GM19328 (cell line): Measurements from ENCODE around the gene MACROD1.

ENCODE experiments used
- ATAC-seq: cut with Tn5 transposase; IDR thresholded peaks from one replicate; pipeline ENCODE4 v1.9.1; 2021; ENCODE audit warnings: mild to moderate bottlenecking, moderate library complexity; ENCODE audit not compliant: unreplicated experiment

Gene MACROD1, protein sequence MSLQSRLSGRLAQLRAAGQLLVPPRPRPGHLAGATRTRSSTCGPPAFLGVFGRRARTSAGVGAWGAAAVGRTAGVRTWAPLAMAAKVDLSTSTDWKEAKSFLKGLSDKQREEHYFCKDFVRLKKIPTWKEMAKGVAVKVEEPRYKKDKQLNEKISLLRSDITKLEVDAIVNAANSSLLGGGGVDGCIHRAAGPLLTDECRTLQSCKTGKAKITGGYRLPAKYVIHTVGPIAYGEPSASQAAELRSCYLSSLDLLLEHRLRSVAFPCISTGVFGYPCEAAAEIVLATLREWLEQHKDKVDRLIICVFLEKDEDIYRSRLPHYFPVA

DNA sequence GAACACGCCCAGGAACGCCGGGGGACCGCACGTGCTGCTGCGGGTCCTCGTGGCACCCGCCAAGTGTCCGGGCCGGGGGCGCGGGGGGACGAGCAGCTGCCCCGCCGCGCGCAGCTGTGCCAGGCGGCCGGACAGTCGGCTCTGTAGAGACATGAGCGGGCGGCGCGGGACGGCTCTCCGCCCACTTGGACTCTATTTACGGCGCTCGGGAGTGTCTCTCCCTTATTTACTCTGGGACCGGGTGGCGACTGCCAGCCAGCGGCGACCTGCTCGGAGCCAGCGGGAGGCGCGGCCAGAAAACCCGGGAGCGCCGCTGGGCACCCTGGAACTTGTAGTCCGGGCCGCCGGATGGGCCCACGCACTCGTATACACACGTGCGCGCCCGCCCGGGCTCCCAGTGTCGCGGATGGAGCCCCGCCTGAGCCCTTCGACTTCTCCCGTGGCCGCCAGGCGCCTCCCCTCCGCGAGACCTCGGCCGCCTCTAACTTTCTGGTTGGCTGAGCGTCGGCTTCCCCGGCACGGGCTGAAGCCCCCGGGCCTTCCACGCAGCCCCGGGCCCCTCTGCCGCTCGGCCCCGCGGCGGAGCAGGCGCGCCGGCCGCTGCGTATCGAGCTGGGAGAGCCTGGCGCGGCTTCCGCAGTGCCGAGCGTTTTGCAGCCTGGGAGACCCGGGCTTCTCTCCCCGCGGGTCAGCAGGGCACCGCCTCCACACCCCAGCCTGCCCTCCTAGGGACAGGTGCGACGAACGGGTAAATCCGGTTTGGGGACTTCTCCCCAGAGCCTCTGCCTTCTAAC lies at the start of gene MACROD1:
Gene MACROD1, minus strand, starts transcription at position 272 of the 794 bp plus-strand sequence. Its CDS starts 119 bp downstream, at position 153.
- ATAC-seq: peak; percentile 65

DNA sequence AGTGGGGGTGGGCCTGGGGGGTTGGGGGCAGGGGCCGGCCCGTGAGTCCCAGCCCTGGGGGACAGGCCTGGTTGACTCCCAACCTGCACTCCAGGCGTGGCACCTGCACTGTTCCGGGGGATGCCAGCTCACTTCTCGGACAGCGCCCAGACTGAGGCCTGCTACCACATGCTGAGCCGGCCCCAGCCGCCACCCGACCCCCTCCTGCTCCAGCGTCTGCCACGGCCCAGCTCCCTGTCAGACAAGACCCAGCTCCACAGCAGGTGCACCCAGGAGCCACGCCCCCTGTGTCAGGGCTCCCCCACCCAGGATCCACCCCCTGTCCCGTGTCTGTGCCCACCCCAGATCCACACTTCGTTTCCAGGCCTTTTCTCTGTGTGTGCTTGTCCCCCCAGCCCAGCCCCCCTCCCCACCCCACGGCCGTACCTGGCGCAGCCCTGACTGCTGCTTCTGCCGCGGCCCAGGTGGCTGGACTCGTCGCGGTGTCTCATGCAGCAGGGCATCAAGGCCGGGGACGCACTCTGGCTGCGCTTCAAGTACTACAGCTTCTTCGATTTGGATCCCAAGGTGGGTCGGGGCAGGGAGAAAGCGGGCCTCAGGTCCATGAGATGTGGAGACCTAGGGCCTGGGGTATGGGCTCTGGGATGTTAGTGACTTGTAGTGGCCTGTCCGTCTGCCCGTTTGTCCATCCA lies 45.4 kb upstream of the MACROD1 start:
- ATAC-seq: no peak

DNA sequence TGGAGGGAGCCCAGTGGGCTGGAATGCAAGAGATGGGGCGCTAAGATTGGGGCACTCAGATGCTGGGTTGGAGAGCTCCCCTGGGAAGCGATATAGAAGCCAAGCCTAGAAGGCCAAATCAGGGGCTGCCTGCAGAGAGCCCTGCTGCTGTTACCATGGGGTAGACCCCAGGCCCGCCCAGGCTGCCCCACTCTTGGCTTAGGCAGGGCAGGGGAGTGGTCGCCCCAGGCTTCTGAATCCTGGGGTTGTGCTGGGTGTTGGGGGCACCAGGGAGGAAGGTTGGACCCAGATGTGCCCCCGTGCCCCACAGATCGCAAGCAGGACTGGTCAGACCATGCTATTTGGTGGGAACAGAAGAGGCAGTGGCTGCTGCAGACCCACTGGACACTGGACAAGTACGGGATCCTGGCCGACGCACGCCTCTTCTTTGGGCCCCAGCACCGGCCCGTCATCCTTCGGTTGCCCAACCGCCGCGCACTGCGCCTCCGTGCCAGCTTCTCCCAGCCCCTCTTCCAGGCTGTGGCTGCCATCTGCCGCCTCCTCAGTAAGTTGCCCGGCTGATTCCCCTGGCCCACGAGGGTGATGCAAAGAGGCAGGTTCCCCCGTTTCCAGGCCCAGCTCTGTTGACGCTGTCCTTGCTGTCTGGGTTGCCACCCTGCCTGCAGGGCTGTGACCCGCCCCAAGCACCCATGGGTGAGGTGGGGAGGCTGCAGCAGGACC lies 44.5 kb upstream of the MACROD1 start:
- no peak for ATAC-seq

DNA sequence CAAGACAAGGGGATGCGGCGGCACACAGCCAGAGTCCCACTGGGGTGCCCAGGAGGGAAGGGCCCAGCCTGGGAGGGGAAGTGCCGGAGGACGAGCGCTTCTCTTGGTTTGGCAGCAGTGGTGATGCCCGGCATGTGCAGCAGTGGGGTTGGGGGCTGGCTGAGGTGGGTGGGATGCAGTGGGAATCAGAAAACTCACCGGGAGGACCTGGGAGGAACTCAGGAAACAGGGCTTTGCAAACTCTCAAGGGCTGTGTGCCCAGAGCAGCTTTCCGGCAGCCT lies 43.6 kb upstream of the MACROD1 start:
- ATAC-seq: no peak

DNA sequence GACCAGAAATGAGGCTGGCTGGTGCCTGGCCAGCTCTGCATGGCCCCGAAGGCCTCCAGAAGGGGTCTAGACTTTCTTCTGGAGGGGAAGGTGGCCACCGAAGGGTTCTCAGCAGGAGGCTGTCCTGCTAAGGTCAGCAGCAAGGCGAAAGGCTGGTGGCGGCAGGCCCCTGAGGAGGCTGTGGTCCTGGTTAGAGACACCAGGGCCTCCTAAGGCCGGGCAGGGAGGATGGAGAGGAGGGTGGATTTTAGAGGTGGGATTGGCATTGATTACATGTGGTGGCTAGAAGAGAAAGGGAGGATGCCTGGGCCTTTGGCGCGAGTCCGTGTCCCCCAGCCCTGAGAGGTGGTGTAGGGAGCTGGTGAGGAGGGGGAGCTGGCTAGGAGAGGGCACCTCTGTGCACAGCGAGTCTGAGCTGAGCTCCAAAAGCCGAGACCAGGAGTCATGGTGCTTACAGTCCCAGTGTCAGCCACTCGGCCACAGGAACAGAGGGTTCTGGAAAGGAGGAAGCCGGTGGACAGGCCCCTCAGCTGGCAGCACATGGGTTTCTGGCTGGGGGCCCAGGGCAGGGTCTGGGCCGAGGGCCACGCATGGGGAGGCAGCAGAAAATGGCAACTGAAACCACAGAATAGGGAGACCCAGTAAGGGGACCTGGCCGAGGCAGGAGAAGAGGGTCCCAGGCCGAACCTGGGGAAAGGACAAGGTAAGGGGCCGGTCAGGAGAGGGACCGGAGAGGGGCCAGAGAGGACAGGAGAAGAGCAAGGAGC lies 43.1 kb upstream of the MACROD1 start:
- ATAC-seq: no peak

DNA sequence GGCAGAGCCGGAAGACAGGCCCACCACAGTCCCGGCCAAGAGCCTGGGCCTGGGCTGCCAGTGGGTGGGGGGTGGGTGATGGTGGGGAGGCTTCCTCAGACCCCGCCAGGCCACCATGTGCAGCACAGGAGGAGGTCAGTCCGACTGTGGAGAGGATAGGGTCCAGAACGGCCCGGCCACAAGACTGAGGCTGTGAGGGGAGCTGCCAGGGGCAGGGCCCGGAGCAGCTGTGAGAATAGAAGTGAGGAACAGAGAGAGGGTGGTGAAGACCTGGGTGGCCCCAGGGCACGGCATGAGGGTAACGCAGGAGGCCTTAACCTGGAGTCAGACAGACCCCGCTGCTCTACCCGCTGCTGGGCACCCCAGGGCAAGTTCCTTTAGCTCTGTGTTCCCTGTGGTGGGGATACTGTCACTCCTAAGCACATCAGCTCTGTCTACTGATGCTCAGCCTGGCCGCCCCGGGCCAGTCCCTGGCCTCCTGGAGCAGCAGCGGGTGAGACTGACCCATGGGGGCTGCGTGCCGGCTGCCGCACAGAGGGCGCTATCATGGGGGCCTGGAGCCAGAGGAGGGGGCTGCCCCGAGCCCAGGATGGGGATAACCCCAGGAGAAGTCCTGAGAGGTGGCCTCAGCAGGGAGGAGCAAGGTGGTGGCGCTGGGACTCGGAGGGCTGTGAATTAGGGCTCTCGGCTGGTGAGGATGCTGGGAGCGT lies 42.3 kb upstream of the MACROD1 start:
- no peak for ATAC-seq

DNA sequence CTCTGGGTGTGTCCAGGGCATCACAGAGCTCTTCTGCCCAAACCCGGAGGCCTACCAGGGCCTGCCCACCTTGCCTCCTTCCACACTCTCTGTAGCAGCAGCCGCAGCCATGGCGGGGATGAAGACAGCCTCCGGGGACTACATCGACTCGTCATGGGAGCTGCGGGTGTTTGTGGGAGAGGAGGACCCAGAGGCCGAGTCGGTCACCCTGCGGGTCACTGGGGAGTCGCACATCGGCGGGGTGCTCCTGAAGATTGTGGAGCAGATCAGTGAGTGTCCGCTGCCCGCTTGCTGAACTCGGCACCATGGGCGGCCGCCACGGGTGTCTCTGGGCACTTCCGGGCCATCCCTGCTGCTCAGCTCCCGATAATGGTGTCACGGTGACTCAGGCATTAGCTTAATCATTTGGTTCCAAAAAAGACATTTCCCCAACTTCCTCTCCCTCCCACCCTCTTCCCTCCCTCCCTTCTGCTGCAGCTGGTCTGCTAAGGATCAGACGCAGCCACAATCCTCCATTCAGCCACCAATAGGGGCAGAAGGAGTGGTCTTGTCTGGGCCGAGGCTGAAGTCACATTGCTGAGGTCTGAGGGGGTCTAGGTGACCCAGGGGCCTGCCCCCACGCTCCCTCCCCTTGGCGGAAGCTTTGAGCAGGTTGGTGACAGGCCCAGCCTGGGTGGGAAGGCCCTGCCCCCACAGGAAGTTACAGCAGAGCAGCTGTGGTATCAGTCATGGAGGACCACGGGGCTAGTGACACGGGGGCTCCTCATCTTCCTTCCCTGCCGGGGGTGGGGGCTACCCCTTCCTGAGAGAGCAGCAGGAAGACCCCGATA lies 41.6 kb upstream of the MACROD1 start:
- ATAC-seq: peak; percentile 56

DNA sequence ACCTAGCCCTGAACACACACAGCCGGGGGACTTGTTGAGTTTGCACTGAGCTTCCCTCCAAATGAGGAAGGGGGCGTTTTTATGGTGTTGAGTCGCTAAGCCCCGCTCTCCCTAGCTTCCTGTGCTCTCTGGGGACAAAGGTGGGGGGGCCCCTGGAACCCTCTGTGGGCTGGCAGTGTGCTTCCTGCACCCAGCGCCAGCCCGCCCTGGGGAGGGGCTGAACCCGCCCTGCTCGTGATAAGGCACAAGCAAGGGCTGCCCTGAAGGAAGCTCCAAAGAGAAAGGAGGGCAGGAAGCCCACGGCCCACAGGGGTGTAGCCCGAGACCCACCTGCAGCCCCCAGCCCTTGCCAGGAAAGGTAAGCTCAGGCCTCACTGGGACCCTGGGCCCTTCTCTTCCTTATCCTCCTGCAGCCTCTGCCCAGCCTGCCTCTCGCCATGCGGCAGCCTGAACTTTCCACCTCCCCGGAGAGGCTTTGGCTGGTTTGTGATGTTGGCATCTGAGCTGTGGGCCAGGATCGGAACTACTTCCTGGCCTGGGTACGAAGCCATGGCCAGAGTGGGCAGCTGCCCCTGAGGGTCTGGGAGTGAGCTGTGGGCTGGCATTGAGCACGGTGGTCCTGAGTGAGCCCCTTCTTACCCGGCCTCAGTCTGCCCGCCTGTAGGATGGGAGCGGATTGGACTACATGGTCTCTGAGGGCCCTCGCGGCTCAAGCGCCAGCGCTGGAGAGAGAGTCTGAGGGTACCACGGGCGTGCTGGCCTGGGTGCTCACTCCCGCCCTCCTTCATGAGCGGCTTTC lies 40.7 kb upstream of the MACROD1 start, which contains the start of gene FERMT3:
Gene FERMT3, plus strand, starts transcription at position 265 of the 799 bp plus-strand sequence. CDS start 644 bp downstream, outside the sequence.
- no peak for ATAC-seq

DNA sequence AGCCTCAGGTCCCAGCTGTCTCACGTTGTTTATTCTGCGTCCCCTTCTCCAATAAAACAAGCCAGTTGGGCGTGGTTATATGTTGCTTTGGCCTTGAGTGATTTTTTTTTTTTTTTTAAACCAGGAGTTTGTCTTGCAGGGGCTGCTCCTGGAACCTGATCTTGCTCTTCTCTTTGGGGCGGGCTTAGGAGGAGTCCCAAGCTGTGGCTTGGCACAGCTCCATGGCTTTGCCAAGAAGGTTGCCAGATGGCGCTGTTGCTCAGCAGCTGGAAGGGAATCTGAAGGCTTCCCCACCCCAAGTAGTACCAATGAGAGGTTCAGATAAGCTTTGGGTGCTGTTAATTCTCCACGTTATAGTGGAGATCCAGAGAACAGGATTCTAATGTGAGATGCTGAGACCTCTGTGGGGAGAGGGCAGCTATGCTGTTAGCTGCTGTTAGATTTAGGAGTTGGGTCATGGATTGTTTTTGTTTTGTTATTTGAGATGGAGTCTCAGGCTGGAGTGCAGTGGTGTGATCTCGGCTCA lies 38.6 kb upstream of the MACROD1 start:
- no peak for ATAC-seq

DNA sequence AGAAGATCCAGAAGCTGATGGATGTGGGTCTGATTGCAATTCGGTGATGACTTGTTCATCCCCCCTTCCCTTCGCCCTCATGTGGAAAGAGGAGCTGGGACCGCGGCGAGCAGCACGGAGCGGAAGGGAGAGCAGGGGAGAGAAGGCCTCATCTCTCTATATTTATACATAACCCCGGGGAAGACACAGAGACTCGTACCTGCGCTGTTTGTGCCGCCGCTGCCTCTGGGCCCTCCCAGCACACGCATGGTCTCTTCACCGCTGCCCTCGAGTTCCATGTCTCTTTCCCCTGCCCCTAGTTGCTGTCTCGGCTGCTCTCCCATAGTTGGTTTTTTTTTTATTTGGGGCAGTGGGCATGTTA lies 38.1 kb upstream of the MACROD1 start:
- ATAC-seq: no peak

DNA sequence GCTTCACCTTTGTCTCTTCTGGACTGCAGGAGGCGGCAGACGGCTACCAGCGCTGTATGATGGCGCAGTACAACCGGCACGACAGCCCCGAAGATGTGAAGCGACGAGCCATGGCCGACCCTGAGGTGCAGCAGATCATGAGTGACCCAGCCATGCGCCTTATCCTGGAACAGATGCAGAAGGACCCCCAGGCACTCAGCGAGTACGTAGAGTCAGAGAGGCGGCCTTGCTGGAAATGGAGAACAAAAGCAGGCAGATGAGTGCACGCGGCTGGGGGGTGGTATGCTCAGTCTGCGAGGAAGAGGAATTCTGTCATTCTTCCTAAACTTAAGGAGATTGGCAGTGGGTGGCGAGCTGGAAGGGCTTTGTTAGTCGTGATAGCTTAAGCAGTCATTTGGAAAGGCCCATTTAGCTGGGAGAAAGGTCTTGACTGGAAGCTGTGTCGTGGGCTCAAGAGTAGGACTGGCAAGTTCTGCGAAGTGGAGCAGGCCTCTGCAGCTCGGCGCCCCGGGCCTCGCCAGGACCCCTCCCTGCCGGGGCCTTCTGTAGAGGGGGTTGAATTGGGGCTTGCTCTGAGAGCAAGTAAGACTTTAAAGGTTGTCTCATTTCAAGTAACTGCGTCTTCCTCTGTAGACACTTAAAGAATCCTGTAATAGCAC lies 37.6 kb upstream of the MACROD1 start:
- no peak for ATAC-seq

DNA sequence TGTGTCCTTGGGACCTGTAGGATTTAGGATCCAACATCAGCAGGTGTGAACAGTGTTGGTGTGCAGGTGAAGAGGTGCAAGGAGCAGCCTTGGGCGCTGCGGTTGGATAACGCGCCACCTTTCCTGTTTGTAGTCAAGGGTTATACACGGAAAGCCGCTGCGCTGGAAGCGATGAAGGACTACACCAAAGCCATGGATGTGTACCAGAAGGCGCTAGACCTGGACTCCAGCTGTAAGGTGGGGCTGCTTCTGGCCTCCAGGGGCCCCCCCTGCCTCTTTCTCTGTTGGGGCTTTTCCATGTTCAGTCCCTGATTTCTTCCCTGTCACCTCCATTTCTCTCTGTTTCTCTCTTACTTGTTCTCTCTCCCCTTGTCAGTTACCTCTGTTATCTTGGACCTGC lies 37.1 kb upstream of the MACROD1 start:
- ATAC-seq: no peak

DNA sequence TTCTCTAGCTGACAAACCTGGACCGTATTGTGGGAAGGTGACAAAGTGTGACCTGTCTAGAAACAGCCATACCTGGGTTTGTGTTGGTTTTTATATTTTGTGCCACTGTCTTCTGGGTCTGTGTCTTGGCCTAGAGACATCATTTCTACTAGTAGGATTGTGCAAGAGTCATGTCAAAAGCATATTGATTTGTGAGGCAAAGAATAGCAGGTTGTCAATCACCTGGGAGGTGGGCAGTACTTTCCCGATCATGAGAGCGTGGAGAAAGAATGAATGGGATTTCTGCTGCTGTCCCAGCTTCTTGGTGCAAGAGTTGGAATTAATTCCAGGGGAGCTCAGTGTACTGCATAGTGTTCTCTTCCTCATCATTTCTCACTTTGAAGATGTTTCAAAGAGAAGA lies 35.6 kb upstream of the MACROD1 start:
- ATAC-seq: no peak

DNA sequence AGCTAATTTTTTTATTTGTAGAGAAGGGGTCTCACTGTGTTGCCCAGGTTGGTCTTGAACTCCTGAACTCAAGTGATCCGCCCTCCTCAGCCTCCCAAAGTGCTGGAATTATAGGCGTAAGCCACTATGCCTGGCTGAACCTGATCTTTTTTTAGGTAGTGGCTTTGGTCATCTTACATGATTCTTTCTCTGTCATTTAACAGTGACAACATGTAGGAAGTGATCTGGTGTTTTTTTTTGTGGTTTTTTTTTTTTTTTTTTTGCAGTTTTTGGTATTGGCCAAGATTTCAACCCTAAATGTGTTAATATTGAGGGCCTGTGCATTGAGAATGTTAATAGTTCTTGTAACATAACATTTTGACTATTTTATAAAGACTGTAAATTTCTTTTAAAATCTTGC lies 32.6 kb upstream of the MACROD1 start:
- no peak for ATAC-seq

DNA sequence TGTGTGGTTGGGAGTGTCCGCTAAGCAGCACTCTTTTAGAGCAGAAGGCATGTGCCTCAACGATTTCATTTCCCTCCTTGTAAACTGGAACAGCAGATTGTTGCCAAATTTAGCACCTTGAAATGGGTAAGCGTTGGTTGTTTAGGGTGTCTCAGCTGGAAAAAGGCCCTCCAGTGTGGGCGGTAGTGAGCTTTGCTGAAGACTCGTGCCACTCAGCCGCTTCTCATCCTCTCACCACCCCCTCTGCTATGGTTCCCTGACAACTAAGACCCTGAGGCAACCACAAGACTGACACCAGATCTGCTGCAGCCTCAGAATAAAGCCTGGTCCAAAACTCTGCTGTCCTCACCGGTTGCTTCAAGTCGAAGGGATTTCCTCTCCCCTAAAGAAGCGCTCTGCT lies 30.7 kb upstream of the MACROD1 start:
- no peak for ATAC-seq

DNA sequence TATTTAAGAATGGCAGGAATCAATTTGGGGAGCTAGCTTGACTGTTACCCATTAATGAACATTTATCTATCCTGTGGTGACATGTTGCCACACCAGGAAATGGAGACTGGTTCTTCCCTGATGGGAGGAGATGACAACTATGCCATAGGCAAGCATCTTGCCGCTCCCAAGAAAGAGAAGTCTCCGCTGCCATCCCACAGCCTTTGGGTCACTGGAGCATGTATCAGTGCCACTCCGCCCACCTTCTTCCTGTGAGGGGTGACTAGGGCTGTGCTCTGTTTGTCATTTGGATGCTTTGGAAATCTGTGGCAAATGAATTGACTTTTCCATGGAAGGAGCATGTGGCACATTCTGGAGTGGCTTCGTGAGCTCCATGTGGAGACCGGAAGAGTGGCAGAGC lies 26.5 kb upstream of the MACROD1 start:
- ATAC-seq: no peak

DNA sequence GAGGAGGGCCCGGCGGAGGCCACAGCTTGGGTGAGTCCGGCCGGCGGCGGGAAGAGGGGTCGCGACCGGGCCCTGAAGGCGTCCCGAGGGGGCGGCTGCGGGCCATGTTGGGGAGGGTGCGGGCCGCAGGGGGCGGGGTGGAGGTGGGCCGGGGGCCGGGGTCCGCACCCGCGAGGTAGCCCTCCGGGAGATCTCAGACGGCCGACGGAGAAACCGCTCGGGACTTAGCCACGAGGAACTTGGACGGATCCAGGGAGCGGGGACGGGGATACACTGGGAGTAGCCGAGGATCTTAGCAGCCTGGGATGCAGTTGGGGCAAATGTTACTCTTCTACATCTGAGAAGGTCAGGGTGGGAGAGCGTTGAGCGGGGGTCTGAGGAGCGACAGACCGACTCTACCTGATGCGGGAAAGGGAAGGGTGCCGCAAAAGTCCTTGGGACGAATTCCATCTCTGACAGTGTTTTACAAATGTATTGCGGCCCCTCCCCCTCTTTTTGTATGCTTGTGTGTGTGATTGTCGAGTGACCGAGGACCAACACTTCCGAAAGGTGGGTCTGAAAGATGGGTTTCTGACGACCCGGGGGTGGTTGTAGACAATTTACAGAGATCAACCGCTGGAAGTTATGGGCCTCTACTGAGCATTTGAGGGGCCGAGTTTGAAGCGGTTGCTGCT lies 20.7 kb upstream of the MACROD1 start:
- ATAC-seq: no peak
